ENCODE measurements around the gene SMIM33. TPM values are rescaled to one million over a fixed set of nuclear protein-coding genes. Genes with fewer than 3 reads are reported as not detected.

The SMIM33 gene
- total RNA-seq, 1 experiment from 2014 or later, result not detected

- ChIA-PET POLR2A (ENCODE audit: low non-redundant PET) (no interaction called here), CTCF (no interaction called here)
- Histone ChIP-seq H3K27ac (ENCODE audit: low read depth, low read length, poor library complexity, severe bottlenecking) (no peak overlapping the region), H3K9me3 (ENCODE audit: low read depth, low read length, poor library complexity, severe bottlenecking) (no peaks in the 10 kb centered on the region), H3K4me3 (ENCODE audit: low read depth, low read length, poor library complexity, severe bottlenecking) (no peak overlapping the region), H3K4me1 (ENCODE audit: insufficient read depth, low read length, poor library complexity, severe bottlenecking) (peaks cover 14% of the 10 kb centered on the region), H3K36me3 (ENCODE audit: insufficient read depth, low read length, poor library complexity, severe bottlenecking) (peaks cover 16% of the 10 kb centered on the region), H3K27me3 (replicated peaks; ENCODE audit: insufficient read depth, low read depth, low read length, poor library complexity) (no peaks in the 10 kb centered on the region)
- intact Hi-C loops (cut with micrococcal nuclease; ENCODE audit: unreplicated experiment), result no loop called here
- no TSS peak for BruUV-seq (replicated peaks)
- no peak for DNase-seq (ENCODE audit: low spot score)
- no peak for TF ChIP-seq EZH2 (IDR thresholded peaks at IDR 0.05; ENCODE audit: borderline replicate concordance, low read depth, low read length, poor library complexity, severe bottlenecking)
- TF ChIP-seq, protein P1, sequence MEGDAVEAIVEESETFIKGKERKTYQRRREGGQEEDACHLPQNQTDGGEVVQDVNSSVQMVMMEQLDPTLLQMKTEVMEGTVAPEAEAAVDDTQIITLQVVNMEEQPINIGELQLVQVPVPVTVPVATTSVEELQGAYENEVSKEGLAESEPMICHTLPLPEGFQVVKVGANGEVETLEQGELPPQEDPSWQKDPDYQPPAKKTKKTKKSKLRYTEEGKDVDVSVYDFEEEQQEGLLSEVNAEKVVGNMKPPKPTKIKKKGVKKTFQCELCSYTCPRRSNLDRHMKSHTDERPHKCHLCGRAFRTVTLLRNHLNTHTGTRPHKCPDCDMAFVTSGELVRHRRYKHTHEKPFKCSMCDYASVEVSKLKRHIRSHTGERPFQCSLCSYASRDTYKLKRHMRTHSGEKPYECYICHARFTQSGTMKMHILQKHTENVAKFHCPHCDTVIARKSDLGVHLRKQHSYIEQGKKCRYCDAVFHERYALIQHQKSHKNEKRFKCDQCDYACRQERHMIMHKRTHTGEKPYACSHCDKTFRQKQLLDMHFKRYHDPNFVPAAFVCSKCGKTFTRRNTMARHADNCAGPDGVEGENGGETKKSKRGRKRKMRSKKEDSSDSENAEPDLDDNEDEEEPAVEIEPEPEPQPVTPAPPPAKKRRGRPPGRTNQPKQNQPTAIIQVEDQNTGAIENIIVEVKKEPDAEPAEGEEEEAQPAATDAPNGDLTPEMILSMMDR (conservative IDR thresholded peaks at IDR 0.05; ENCODE audit: low read depth, low read length), result no peak
Observed at GRCh38 chr5:139473105-139473504, 2.3 kb downstream of the SMIM33 start.

DNA sequence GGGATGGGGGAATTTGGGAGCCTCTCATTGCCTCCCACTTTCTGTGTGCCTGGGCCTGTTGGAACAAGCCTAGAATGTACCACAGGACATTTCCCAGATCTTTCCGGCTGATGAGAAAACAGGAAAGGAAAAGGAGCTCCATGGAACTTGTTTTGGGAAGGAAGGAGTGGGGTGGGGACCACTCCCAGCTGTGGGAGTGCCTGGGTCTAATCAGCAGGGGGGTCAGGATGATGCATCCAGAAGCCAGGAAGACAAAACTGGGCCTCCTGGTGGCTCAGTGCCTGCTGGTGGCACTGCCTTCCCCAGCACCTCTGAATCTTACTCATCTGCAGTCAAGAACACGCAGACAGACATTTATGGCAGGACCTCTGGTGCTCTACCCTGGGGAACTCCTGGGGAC, 2.8 kb downstream of the SMIM33 start:
- DNase-seq (ENCODE audit: low spot score), result no peak
- TF ChIP-seq, protein P1 (conservative IDR thresholded peaks at IDR 0.05; ENCODE audit: low read depth, low read length), result no peak
- no peak for TF ChIP-seq EZH2 (IDR thresholded peaks at IDR 0.05; ENCODE audit: borderline replicate concordance, low read depth, low read length, poor library complexity, severe bottlenecking)
- BruUV-seq (replicated peaks), result no TSS peak
- Histone ChIP-seq H3K27ac (ENCODE audit: low read depth, low read length, poor library complexity, severe bottlenecking) (no peak overlapping the region), H3K36me3 (ENCODE audit: insufficient read depth, low read length, poor library complexity, severe bottlenecking) (peaks cover 20% of the 10 kb centered on the region), H3K4me1 (ENCODE audit: insufficient read depth, low read length, poor library complexity, severe bottlenecking) (peaks cover 14% of the 10 kb centered on the region), H3K4me3 (ENCODE audit: low read depth, low read length, poor library complexity, severe bottlenecking) (no peak overlapping the region), H3K9me3 (ENCODE audit: low read depth, low read length, poor library complexity, severe bottlenecking) (no peaks in the 10 kb centered on the region), H3K27me3 (replicated peaks; ENCODE audit: insufficient read depth, low read depth, low read length, poor library complexity) (no peaks in the 10 kb centered on the region)
- ChIA-PET POLR2A (ENCODE audit: low non-redundant PET) (no interaction called here), CTCF (no interaction called here)
- intact Hi-C loops (cut with micrococcal nuclease; ENCODE audit: unreplicated experiment), result no loop called here

DNA sequence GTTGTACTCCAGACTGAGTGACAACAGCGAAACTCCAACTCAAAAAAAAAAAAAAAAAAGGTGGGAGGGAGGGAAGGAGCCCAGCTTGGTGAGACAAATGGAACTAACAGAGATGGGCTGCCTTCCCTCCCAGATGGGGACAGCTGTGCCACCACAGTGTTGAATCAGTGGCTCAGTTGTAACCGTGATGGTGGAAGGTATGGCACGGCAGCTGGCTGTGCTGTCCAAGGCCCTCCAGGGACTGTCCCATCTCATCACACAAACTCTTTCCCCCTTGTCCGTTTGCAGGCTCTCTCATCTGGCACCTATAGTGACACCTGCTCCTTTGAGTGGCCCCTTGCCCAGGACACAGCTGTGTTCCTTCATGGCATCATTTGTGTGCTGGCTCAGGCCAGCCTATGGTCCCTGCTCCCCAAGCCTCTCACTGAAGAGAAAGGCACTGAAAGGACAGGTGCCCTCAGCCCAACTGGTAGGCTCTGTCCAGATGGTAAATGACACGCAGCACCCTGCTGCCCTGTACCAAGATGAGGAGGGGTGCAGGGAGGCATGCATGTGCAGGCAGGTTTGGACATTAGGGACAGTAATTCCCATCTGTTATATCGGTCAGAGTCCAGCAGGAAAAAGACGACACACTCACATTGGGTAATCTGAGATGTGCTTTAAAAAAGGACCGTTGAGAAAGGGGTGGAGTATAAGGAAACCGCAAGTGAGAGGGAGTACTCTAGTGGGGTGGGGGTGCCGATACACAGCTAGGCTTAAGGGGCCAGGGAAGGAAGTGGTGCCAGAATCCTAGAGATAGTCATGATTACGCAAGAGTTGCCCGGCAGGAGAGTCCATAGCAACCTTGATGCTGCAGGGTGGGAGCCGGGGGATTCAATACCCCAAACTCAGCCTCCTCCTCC, 4.3 kb downstream of the SMIM33 start:
- BruUV-seq (replicated peaks), result no TSS peak
- CTCF ChIA-PET, result no interaction called here
- TF ChIP-seq EZH2 (IDR thresholded peaks at IDR 0.05; ENCODE audit: borderline replicate concordance, low read depth, low read length, poor library complexity, severe bottlenecking), result no peak
- TF ChIP-seq, protein P1 (conservative IDR thresholded peaks at IDR 0.05; ENCODE audit: low read depth, low read length), result no peak
- intact Hi-C loops (cut with micrococcal nuclease; ENCODE audit: unreplicated experiment), result no loop called here
- Histone ChIP-seq H3K4me1 (ENCODE audit: insufficient read depth, low read length, poor library complexity, severe bottlenecking) (peaks cover 14% of the 10 kb centered on the region), H3K36me3 (ENCODE audit: insufficient read depth, low read length, poor library complexity, severe bottlenecking) (peaks cover 20% of the 10 kb centered on the region), H3K9me3 (ENCODE audit: low read depth, low read length, poor library complexity, severe bottlenecking) (no peaks in the 10 kb centered on the region), H3K27me3 (replicated peaks; ENCODE audit: insufficient read depth, low read depth, low read length, poor library complexity) (no peaks in the 10 kb centered on the region), H3K4me3 (ENCODE audit: low read depth, low read length, poor library complexity, severe bottlenecking) (no peak overlapping the region), H3K27ac (ENCODE audit: low read depth, low read length, poor library complexity, severe bottlenecking) (no peak overlapping the region)
- peak; percentile 28 for DNase-seq (ENCODE audit: low spot score)
- POLR2A ChIA-PET (ENCODE audit: low non-redundant PET), result no interaction called here
